HPDE6-E6E7 (cell line): ENCODE measurements around the gene GNAT1.

Experiments
- DNase-seq: peaks from one replicate; pipeline ENCODE4 v3.0.0; 2011; ENCODE audit warnings: missing footprints; ENCODE audit errors: extremely low spot score

GNAT1 gene

DNA sequence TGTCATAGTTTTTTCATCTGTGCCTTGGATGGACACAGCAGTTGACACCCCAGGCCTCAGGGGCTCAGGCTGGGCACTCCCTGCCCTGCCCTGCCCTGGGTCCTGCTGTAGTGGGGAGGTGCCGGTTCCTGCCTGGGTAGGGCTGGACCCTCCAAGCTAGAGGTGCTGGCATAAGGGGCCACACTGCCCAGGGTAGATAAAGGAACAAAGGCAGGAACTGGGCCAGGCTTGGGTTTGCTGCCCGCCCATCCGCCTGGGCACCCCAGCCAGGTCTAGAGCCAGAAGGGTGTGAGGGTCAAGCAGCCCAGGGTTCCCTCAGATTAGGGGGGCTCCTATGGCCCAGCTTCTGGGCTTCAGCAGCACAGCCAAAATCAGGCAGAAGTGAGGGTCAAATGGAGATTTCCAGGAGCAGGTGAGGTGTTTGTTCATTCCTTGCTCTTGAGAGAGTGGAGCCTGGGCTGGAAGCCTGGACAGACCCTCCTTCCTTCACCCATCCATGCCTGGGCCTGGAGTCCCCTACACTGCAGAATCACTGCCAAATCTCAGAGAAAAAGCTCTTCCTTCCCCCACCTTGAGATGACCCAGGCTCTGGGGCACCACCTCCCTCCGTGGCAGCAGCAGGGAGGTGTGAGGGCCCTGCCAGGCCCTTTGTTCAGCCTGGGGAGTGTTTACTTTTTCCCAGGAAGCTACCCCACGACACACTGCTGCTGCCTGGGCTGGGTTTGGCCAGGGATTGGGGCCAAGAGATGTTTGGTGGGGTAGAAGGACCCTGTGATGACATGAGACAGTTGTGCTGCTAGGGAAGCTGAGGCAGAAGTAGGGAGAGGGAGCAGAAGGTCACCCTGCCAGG is 29.2 kb upstream of the GNAT1 start:
- DNase-seq, result no peak

DNA sequence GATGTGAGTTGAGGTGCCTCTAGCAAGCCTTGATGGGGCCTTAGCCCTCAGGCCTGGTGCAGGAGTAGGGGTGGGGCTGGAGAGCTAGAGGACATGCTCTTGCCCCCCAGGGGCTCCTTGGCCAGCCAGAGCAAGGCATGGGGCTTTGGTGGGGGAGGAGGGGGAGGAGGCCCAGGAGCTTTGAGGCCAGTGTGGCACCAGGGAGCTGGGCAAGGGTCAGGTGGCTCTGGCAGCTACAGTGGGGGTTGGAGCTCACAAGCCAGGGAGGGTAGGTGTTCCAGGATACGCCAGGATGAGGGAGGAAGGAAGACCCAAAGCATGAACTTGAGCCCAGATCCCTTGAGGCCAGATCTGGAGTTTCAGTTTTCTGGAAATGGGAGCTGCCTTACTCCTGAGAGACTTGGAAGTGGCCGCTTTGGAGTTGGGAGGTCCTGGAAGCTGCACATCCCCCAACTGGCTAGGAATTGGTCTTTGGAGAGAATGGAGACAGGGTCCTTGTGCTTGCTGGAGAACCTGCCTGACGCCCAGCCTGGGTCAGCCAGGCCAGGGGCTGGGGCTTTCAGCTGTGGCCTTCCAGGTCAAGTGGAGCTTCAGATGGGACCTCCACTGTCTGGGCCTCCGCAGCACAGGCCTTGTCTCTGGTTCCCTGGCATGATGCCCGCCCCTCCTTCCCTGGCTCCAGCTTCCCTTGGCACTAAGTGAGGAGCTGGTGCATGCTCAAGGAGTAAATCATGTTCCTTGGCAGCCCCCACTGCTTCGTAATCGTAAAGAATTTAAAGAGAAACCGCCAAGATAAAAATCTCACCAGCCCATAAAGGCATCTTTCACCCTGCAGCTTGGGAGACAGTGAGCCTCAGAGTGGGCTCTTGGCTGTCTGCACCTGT is 27.6 kb upstream of the GNAT1 start:
- no peak for DNase-seq

DNA sequence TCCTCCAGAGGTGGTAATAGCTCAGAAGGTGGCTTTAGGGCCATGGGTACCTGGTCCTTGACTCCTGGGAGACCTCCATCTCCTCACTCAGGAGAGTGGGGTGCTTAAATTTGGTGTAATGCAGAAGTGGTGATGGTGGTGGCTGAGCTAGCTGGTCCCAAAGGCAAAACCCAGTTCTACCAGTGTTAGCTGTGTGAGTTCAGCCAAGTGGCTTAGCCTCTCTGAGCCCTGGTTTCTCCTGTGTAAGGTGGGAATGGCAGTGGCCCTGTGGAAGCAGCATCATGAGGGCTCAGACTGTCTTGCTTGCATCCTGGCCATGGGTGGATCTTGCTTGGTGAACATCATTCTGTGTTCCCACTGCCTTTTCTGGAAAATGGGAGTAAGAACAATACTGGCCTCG is 26.9 kb upstream of the GNAT1 start:
- no peak for DNase-seq

DNA sequence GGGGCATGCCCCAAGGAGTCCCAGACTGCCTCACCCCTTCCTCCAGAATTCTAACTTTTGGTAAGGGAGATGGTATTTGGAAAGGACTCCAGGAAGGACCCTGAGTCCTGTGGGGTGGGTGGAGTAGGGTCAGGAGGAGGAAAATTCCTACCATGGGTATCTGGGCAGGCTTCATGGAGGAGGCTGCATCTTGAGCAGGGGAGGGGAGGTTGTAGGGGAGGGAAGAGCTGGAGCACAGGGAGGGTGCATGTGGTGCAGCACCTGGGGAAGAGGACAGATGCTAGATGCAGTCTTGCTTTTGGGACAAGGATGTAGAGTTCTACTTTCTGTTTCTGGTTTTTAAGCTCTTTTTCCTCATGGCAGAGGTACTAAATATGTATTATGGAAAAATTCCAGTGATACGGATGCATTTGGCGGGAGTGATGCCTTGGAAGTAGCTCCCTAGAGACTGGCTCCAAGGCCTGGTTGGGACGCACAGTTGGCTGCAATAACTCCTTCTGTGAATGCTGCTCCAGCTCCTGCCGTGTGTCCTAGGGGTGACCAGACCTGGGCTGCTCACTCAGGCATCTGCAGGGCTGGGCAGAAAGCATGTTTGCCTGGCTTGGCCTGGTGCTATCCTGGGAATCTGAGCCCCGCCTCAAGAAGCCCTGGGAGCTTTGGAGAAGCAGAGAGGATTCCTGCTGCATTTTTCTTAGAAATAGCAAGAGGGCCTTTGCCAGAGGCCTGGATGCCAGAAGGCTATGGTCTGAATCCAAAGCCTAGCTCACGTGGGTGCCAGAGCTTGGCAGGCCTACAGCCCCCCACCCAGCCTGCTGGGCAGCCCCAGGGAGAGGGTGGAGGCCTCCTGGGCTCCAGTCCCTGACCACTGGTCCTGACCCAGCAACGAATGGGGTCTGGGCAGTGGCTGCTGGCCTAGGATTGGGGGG is 26.2 kb upstream of the GNAT1 start:
- DNase-seq, result no peak

DNA sequence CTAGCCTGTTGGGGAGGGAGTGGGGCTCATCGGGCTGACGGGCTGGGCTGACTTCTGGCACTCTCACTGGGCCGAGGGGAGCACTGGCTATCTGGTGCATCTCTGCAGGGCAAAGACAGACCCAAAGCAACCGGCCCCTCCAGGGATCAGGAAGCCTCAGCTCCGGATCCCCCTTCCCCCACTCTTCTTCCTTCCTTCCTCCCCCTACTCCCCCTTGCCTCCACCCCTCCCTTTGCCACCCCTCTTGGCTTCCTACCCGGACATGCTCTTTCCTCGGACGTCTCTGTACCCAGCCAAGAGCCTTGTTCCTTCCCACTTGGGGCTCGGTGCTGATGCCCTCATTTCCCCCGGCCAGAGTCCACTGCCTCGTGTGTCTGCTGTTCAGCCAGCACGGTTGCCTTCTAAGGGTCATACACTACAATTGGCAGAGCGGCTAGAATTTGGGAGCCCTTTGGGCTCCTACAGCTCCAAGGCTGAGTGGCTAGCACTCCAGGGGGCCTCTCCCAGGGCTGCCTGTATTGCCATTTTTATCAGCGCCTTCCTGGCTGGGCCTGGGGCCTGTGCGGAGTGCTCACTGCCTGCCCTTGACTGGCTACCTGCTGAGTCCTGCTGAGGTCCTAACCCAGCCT is 25.4 kb upstream of the GNAT1 start:
- DNase-seq, result no peak

DNA sequence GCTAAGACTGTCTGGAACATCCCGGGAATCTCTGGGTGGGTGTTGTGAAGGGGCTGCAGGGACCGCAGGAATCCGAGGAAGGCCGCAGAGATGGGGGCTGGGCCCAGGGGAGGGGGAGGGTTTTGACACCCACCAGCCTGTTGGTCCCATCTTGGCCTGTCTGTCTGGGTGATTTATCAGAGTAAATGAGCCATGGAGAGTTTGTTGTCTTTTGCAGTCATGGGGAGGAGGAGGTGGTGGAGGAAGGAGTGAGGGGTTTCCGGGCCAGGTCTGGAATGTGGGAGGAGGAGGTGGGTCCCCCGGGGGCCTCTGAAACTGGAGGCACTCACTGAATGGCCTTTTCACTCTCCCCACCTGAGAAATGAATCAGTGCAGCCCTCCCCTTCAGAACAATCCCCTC is 24.8 kb upstream of the GNAT1 start:
- DNase-seq, result no peak

DNA sequence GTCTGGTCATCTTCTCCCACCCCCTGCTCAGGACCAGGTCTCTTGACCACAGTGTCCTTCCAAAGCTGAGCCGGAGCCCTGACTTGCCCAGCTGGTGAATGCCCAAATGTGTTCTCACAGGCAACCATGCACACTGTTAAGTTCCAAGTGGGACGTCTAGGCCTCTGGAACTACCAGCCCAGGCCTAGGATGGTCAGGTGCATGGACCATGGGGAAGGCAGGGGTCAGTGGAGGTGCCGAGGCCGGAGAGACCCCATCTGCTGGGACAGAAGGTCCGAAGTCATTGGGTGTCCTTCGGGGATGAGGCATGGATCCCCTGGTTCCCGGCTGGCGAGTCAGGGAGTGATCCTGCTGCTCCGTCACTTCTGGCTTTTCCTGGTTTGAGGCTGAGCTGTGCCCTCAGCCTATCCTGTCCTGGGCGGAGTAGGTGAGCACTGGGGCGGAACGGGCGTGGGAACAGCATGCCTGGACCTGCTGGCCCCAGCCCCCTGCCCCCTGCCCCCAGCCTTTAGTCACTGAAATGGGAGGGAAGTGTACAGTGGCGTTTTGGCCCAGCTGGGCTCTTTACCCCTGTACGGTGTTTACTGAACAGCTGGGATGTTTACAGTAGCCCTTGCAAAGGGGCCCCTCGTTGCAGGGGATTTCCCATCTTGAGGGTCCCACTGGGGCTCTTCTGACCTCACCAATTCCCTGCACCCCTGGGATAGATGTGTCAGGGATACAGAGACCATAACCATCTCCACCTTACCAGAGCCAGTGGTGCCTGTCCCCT is 24.2 kb upstream of the GNAT1 start:
- no peak for DNase-seq

DNA sequence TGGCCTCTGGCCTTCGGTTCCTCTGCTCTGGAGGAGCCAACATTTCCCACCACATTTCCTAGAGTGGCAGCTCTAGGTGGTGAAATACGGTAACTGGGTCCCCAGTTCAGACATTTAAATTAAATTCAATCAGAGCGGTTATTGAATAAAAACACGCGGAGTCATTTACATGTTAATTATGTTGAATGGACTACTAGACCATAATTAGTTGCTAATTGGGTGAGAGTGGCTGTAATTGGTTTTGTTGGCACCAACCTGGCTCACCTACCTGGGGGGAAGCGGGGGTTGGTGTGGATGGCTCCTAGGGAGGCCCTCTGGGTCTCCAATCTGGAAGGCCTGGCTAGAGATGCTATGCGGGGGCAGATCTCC is 23.6 kb upstream of the GNAT1 start:
- DNase-seq, result no peak

DNA sequence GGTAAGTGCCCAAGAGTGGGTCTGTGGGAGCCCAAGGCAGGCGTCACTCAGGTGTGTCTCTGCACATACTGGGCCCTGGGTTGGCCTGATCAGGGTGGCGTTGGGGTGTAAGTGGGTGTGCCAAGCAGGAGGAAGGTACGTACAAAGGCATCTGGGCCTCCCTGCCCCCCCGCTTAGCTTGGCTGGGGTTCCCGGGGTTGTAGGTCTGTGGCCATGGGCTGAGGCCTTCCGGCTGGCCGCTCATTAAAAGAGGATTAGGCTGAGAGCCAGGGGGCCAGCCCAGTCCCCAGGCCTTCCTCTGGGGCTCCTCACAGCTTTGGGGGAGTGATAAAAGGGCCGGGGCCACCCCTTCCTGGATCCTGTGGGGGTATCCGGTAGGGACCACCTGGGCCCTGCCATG is 23.0 kb upstream of the GNAT1 start:
- no peak for DNase-seq

DNA sequence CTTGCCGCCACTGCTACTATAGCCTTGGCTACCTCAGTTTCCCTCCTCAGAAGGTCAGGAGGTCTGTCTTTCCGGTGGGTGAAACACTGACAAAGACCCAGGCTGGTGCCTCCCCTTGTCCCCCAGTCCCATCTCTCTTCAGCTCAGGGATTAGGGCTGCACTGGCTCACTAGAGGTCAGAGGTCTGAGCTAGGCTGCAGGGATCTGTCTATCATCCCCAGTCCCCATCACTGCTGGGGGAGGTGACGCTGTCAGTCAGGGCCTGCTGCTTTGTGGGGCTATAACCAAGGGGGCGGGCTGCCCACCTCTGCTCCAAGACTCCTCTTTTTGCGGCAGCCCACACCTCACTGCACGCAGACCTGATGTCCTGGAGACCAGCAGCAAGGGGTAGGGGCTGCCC is 22.6 kb upstream of the GNAT1 start:
- no peak for DNase-seq

DNA sequence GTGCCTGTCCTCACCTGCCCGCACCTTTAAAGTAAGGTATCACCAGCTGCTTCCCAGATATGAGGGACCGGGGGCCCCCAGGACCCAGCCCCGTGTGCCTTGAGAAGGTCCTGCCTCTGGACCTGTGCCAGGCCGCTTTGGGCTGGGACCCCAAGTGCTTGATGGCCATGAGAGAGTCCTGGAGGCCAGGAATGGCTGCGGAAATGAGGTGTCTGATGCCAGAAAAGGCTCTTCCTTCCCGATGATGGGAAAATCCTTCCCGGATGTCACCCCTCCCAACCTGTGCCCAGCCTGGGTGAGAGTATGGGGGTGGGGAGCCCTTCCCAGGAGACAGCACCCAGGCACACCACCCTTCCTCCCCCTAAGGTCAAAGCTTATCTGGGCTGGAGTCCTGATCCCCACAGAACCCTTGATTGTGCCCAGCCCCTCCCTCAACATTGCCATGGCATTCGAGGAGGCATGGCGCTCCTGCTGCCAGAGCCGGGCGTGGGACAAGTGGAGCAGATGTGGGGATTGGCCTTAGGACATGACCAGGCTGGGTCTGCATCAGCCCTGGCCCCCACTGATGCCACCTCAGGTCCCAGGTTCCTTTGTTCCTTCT is 22.1 kb upstream of the GNAT1 start:
- no peak for DNase-seq

DNA sequence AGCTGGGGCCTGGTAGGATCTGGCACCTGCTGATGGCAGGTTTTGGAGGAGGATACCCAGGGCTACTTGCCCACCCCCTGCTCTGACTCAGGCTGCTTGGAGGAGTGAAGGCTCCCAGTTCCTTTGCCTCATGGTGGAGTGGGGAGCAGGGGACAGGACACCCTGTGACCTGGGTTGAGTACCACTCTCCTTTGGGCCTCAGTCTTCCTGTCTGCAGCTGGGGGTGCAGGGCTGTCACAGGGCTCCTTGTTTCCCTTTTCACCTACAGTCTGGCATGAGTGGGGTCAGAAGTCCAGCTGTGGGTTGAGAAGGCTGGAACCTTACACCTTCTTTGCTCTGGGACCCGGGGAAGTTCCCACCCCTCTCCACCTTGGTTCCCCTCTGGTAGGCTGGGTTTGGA is 21.6 kb upstream of the GNAT1 start:
- no peak for DNase-seq

DNA sequence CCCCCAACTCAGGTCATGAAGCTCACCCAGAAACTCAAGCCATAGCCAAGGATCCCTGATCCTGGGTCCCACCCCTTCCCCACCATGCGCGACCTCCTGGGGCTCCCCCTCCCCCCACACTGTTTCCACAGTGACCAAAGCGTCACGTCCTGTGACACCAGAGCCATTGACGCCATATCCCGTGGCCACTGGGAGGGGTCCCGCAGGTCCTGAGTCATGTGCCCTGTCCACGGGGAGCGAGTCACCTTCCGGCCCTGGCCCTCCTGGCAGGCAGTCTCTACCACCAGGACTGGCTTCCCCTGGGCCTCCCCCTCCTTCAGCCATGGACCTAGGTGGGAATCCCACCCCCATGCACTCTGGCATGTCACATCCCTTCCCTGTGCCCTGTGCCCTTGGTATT is 20.7 kb upstream of the GNAT1 start:
- no peak for DNase-seq

DNA sequence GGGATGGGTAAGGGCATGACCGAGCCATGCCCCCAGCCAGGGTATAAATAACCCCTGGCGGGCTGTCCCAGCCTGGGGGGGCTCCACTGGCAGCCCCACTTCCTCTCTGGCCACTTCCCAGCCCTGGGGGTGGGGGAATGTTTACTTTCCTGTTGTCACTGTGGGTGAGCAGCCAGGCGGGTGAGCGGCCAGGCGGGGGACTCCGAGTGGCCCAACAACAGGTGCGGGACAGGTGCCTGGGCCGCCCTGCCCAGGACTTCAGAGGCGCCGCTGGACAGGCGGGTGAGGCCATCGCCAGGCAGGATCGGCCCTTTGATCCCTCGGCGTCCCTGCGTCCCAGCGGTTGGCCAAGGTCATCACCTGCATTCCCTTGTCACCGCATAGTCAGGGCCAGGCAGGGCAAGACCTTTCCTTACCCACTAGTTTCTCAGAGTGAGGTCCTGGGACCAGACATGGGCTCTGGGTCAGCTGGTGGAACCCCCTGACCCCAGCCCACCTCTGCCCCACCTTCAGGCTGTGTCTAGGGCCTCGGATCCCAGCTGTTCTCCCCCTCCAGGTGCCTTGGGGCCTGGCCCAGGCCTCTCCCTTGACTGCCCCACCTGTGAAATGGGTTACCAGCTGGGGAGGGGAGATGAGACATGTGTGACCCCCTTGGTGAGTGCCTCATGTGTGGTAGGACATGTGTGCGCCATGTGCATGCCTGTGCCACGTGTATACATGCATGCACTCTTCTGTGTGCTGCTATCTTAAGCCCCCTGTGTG is 19.7 kb upstream of the GNAT1 start:
- DNase-seq, result no peak

DNA sequence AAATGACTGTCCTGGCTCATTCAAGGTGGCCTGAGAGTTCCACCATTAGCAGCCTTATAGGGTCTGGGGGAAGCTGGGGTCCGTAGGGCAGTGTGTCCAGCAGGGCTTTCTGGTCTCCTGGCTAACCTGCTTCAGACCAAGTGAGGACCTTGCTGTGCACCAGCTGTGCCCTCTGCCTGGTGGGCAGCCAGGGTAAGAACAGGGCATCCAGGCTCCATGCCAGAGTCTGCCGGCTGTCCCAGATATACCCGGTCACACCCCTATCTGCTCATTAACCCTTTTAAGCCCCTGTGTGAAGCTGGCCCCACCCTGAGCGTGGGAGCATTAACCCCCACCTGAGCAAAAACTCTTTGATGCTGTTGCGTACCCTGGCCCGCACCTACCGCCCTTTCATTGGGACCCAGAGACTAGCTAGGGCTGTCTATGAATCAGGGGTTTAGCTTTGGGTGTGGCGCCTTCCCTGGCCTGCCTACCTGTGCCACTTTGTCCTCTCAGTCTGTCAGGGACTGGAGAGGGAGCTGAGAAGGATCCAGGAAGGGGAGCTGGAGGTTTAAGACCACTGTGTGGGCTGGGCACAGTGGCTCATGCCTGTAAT is 18.7 kb upstream of the GNAT1 start:
- no peak for DNase-seq

DNA sequence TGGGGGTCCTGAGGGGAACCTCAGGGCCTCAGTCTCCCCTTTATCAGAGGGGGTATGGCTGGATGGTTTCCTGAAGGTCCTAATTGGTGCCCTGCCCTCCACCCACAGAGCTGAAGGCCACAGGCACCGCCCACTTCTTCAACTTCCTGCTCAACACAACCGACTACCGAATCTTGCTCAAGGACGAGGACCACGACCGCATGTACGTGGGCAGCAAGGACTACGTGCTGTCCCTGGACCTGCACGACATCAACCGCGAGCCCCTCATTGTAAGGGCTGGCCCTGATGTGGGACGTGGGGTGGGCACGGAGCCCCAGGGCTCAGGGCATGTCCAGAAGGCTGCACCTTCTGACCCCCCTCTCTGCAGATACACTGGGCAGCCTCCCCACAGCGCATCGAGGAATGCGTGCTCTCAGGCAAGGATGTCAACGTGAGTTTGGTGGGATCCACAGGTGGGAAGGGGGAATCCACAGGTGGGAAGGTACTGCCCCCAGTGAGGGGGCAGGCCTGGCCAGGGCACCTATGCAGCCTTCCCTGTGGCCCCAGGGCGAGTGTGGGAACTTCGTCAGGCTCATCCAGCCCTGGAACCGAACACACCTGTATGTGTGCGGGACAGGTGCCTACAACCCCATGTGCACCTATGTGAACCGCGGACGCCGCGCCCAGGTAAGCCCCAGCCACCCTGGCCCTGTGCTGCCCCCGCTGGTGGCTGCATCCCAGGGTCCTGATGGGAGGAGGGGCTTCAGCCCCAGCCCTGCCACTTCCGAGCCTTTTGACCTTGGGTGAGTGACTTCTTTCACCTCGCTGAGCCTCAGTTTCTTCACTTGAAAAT is 17.5 kb upstream of the GNAT1 start:
- DNase-seq, result no peak

DNA sequence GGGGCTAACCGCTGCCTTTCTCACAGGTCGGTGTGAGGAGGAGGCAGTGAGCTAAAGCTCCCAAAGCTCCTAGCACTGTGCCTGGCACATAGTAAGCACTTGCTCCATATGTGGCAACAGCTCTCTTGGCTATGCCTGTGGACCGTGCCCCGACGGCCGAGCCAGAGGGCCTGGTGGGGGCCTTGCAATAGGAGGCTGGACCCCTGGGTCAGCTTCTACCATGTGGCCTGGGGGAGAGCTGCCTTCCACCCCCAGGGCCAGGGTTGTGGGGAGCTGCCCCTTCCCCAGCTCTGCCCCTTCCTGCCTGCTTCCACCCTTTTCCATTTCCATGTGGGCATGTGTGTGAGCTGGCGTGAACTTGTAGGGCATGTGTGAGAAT is 16.9 kb upstream of the GNAT1 start:
- no peak for DNase-seq

DNA sequence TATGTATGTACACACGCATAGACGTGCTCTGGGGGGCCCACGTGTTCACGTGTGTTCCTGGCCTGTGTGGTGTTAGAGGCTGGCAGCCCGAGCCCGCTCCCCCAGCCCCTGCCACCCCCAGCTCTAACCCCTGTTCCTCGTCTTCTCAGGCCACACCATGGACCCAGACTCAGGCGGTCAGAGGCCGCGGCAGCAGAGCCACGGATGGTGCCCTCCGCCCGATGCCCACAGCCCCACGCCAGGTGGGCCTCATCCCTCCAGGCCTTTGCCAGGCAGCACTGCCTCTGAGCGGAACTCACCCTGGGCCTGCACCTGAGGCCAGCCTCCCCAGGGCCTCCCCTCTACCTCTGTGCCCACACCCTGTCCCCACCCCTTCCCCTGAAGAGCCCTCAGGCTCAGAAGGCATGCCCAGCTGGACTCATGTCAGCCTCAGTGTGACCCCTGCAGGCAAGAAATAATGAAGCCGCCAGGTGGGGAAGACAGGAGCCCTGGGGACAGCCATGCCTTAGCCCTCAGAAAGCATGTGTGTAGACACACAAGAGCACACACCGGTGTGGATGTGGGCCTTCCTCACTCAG is 16.4 kb upstream of the GNAT1 start:
- DNase-seq, result no peak
